IPS-11a (cell line): Measurements from ENCODE around the gene PARP16.
"Not testable (repeated sequence)": the region's sequence is repeated elsewhere in the genome, so short reads cannot be mapped to it uniquely, and the experiment has no call there.

Source experiments
- H3K4me3 ChIP-seq: one replicate; pipeline ENCODE4 v1.5.1; 2013; ENCODE audit warnings: low read depth, low read length, control low read depth

The PARP16 gene

DNA sequence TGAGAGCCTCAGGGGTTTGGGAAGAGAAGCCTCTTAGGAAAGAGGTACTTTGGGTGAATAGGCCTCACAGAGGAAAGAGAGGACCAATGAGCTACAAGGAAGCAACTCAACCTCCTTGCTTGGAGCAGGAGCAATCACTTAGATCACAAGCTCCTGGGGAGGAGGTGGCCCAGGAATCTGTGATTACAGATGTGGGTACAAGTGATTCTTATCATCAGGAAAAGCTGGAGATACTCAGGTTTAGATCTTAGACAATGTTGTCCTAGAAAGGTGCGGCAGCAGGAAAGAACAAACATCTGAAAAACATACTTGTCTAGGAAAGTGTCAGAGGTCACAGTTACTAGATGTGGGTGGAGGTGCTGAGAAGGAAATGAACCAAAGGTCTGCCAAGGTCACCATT lies 8.2 kb downstream of the PARP16 start:
- no peak overlapping the region for H3K4me3 ChIP-seq

DNA sequence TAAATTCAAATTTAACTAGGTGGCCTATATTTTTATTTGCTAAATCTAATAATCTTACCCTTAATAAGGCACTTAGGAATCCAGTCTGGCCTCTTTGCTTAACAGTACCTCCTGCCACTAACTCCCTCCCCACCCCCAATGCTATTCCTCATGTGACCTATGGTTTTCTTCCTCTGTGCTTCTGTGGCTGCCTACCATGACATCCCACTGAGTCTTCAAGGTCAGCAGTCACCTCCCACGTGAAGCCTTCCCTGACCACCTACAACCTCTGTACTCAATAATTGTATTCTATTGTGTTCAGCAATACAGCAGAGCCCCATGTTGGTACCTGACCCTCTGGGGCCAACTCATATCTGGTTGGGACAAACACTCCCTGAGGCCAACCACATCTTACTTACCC lies 9.7 kb downstream of the PARP16 start:
- H3K4me3 ChIP-seq, result no peak overlapping the region

DNA sequence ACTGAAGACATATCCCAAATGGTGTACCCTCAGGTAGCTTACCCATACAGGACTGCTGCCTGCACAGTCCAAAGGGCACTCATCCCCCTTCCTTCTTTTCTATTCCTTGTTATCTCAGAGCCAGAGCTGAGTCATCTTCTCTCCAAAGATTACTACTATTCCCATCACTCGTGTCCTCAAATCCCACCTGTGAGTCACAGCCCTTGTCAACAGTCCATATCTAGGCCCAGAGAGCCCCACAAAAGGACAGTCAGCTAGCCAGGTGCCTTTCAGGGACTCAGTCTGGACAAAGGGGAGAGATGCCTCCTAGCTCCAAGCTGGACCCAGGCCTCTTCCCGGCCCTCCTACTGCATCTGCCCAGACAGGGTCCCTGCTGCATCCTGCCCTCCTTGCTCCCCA lies 11.0 kb downstream of the PARP16 start:
- H3K4me3 ChIP-seq, result no peak overlapping the region

DNA sequence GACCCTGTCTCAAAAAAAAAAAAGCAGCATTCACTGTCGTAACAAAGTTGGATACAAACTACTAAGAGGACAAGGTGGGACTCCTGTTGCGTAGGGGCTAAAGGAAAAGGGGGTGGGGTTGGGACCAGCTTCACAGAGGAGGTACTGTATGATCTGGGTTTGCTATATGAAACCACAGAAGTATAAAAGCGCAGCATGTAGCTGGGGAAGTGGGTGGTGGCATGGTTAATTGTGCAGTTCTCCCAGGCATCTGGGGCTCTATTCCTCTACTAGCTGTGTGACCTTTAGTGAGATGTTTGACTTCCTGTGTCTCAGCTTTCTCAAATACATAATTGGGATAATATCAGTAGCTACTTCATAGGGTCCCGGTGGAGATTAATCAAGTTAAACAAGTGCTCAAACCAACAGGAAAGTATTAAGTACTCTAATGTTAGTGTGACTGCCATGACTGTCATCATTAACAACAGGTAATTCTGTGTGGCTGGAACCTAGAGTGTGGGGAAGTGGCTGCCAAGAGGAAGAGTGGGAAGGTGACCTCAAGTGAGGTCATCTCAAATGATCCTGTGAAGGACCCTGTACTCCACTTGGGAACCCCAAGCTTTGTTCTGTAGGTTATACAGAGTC lies 11.5 kb downstream of the PARP16 start:
- H3K4me3 ChIP-seq, result no peak overlapping the region

DNA sequence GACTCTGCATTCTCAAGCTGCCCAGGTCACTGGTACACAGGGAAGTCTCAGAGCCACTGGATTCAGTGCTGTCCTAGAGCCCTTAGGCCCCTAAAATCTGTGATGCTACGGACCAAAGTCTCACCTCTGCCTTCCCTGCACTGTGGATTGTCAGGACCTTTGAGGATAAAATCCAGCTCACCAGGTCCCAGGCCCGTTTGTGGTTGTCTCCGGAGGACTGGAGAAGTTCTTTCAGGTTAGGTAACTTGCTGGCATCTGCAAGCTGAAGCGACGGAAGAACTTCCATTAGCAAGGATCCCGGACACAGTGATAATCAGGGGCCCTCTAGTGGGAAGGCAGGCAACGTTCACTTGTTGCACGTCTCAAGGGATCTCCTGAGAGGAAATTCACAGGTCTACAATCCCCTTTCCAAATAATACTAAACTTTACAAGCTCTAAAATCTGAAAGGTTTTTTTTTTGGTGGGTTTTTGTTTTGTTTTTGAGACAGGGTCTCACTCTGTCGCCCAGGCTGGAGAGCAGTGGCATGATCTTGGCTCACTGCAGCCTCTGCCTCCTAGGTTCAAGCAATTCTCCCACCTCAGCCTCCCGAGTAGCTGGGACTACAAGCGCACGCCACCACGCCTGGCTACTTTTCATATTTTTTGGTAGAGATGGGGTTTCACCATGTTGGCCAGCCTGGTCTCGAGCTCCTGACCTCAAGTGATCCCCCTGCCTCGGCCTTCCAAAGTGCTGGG lies 15.7 kb downstream of the PARP16 start:
- H3K4me3 ChIP-seq, result not testable (repeated sequence)

DNA sequence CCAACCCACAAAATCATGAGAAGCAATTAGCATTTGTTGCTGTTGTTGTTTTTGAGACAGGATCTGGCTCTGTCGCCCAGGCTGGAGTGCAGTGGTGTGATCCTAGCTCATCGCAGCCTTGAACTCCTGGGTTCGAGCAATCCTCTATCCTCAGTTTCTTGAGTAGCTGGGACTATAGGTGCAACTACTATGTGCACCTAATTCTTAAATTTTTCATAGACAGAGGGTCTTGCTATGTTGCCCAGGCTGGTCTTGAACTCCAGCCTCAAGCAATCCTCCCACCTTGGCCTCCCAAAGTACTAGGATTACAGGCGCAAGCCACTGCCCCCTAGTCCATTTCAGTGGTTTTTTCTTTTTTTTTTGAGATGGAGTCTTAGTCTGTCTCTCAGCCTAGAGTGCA lies 18.3 kb downstream of the PARP16 start:
- no peak overlapping the region for H3K4me3 ChIP-seq

DNA sequence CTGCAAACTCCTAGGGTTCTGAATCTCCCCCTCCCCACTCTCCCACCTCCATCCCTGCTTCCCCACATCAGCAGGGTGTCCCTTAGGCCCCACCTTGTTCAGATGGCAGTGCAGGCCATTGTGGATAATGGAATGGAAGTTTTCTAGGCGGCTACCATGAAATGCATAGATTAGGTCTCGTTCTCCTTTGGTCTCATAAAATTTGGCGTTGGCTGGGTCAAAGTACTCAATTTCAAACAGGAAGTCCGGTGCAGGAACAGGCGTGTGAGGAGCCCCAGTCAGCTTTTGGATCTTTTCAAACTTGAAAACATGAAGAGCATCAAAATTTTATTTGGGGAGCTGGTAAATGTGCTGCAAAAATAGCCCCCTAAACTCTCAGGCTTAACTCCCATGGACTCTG lies 20.2 kb downstream of the PARP16 start:
- no peak overlapping the region for H3K4me3 ChIP-seq

DNA sequence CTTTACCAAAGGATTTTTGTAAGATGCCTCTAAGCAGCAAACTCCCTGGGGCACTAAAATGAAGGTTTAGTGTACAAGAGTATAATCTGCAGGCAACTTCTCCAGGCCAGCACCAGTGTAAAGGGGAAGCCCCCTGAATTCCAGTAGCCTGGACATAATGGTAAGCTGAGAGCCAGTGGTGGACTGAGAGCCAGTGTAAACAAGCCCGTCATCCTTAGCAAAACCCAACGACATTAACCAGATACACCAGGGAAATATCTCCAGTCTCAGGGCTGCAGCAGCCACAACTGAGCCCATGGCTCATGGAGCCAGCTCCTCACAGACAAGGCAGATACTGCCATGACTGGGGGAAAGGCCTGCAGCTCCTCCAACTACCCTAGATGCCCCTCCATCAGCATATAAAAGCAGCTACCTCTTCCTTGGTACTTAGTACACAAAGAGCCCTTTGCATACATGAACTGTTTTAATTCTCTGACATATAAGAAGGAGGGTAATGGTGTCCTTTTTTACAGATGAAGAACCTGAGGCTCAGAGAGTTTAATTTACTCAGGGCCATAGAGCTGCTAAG lies 21.7 kb downstream of the PARP16 start:
- H3K4me3 ChIP-seq, result no peak overlapping the region

DNA sequence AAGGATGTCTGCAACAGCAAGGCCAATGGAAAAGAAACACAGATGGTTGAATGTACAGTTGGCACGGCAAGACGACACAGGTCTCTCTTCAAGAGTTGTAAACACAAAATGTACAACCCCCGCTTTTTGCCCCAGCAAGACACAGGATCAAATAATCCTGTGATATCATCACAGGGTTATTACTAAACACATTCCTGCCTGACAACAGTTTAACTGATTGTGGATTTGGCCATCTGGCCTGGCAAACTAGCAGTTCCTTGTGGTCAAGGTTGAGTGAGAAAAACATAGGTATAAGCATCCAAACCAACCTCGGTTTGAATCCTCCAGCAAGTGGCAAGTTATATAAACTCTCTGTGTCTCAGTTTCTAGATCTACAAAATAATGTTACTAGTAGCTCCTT lies 23.4 kb downstream of the PARP16 start:
- no peak overlapping the region for H3K4me3 ChIP-seq

DNA sequence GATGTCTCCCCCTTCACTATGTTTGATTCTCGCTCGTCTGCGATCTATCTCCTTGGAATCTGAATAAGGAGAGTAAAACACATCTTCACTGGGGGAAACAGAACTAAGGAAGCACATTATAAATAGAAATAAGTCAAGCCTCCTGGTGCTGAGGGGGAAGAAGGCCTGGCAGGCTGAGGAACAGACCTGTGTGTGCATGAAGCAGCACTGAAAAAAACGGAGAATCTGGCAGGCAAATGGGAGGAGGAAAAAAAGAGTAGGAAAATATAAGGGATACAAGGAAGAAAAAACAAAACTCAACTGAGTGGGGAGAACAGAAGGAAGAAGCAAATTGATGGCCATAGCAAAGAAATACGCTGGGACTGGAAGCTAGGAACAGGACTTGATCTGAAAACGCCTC lies 25.7 kb downstream of the PARP16 start:
- H3K4me3 ChIP-seq, result no peak overlapping the region

DNA sequence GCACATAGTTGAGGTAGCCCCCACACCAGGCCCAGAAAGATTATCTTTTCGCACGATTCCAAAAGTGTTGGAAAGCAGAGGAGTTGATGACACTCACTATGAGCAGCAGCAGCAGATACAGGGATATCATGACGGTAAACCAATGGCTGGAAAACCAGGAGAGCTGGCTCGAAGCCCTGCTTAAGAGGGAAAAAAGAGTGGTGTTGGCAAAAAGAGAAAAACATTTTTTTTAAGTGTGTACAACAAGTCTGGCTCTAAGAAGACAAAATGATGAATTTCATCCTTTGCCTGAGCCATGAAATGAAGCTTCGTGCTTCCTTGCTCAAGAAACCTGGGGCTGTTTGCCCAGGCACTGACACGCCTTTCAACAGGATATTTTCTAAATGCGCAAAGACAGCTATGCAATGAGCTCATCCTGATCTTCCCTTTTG lies 27.3 kb downstream of the PARP16 start:
- no peak overlapping the region for H3K4me3 ChIP-seq

DNA sequence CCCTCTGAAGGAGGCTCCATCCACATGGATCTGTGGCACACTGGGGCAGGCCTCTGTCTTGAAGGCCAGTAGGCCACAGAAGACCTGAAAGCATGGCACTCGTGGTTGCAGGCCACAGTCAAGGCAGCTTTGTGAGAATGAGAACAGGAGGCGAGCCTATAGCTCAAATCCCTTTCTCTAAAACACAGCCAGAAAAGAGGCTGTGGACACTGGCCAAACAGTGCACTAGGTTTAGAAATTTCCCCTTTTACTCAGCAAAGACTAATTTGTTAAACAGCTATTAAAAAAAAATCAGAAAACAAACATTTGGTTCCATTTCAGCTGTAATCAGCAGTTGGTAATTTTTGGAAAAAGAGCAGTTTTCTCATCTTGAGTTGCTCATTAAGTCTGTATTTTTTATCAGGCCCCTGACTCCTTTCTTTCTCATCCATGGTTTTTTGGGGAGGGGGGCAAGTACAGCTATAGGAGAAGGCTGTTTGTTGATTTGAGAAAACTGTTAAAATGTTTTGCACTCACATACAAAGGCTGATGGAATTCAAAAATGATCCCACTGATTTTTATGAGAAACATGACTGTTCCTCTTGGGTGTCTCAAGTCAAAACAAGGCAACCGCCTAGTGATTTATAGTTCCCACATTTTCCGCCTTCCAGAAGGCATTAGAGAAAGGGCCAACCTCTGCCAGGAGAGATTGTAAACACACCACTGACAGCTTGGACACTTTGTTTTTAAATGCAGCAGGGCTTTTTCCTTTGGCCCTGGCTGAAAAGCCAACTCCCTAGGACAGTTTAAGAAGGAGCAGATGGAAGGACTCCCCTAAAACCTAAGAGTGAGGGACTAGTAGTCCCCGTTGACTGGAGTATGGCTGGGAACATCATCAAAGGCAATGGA lies 28.1 kb downstream of the PARP16 start:
- H3K4me3 ChIP-seq, result no peak overlapping the region

DNA sequence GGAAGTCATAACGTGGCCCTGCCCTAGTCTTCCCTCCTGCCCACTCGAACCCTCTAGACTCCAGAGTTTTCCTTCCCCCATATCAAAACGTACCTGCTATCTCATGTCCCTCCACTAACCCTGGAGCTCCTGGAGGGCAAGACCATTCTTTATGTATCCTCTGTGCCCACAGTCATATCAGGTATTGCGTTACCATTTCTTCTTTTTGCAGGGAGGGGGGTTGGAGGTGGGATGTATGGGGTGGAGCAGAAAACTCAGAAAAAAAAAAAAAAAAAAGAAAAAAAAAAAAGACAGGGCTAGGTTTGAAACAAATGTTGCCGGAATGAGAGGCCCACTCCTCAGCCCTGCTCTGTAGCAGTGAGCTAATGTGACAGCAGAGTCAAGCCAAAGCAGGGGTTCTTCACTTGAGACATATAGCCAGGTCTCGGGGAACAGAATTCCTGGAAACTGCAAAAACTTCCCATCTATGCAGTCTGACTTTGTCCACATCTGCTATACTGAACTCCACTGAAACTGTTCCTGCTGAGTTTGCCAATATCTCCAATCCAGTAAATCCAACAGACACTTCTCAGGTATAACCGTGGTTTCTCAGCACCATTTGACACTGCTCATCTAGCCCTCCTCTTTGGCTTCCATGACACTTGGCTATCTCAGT lies 31.1 kb downstream of the PARP16 start:
- H3K4me3 ChIP-seq, result no peak overlapping the region

DNA sequence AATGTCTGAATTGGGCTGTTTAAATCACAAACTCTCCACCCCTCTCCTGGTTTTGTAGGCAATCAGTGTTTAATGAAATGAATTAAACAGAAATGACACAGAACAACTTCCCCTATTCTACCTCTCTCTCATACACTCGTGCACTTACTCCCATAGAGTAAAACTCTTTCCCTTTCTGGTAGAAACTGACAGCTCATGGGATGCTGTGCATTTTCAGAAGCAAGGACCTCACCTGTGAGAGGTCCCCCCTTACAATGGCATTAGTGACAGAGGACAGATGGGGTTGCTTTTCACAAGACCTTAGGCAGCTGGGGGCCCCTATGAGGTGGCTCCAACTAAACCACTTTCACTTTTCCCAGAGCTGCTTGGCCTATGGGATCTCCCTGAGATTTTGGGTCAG lies 31.9 kb downstream of the PARP16 start:
- no peak overlapping the region for H3K4me3 ChIP-seq

DNA sequence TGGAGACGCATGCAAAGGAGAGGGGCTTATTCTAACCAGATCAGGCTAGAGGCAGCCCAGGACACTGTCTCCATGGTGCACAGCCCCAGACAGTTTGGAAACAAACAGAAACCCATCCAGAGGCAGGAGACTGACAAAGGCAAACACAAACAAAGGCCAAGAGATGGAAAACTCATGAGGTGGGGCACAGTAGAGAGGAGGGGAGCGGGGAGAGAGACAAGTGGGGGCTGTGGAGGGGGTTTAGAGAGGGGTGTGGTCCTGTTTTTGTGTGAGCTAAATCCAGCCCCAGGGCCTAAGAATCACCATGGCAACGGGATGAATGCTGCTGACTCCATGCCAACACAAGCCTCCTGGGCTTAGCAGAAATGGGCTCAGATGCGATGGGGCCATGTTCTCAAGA lies 32.3 kb downstream of the PARP16 start:
- H3K4me3 ChIP-seq, result no peak overlapping the region

DNA sequence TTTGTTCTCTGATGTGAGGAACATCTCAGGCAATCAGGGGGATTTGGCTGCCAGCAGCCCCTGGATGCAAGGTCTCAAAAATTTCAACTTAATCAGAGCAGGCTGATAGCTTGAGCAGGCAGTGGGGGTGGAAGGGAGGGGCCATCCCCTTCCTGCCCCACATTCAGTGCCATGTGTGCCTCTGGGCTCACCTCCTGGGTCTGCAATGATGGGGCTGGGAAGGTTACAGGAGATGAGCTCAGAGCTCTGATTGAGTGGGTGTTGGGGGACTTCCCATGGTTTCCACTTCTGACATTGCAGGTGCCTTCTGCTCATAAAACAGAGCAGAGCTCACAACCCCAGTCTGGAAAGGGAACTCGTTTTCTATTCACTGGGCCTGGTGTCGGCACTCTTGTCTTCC lies 37.0 kb downstream of the PARP16 start:
- H3K4me3 ChIP-seq, result no peak overlapping the region

DNA sequence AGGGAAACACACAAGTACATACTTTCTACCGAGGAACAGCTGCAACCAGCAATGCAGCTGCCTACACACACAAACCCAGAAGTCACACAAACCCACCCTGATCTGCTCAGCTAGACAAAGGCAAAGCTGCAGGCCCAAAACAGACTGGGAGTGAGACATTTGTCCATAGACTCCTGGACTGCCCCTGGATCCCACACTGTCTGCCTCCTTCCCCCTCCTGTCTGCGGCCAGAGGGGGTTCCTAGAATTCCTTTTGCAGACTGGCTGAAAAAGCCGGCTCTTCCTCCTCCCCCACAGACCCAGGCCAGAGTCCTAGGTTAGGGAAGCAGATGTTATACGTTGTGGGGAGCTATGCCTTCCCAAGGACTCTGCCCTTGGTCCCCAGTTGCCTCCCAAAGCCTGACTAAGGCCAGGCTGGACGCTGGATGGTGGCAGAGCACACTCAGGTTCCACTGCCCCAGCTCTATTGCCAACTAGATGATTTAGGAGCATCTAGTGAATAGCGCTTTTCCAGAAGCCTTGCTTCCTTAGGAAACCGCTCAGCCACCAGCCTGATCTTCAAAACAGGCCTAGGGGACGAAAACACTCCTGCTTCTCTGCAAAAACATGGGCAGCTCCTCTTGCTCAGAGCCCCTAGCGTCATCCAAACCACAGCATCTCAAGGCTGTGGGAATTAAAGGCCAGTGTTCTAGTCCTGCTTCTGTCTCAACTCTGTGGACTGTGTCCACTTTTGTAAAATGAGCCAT lies 38.0 kb downstream of the PARP16 start:
- H3K4me3 ChIP-seq, result no peak overlapping the region

DNA sequence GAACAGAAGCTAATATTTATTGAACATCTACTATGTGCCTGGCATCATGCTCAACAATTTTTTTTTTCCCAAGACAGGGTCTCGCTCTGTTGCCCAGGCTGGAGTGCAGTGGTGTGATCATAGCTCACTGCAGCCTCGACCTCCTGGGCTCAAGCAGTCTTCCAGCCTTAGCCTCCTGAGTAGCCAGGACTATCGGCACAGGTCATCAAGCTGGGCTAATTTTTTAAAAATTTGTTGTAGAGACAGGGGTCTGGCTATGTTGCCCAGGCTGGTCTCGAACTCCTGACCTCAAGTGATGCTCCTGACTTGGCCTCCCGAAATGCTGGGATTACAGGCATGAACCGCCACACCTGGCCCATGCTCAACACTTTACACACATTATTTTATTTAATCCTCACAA lies 39.7 kb downstream of the PARP16 start:
- H3K4me3 ChIP-seq, result no peak overlapping the region

DNA sequence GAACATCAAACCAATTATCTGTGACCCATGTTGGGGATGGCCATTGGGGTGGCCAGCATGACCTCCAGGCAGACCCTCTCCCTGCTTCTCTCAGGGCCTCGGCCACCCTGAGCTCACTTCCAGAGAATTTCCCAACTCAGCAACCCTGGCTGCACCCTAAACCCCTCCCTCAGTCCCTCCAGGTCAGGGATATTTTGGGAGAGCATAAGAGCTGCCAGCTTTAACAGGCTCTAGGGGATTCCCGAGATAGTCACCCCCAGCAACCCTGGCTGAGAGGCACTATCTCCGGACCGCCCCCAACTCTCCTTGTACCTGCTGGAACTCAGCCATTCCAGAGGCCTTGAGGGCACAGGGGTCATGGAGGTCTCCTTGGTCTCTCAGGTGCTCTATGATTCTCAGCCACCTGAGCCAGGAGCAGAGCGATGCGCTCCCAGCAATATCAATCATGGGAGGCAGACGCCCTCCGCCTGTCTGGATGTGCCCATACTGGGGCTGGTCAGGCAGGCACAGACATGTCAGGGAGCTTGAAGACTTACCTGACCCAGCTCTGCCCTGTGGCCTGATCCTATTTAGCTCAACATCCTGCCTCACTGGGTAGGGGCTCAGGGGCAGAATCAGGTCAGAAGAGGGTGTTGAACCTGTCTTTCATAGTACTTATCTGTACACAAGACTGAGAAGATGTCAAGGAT lies 40.5 kb downstream of the PARP16 start:
- no peak overlapping the region for H3K4me3 ChIP-seq
